ENCODE measurements around the gene CLIC5.

DNA sequence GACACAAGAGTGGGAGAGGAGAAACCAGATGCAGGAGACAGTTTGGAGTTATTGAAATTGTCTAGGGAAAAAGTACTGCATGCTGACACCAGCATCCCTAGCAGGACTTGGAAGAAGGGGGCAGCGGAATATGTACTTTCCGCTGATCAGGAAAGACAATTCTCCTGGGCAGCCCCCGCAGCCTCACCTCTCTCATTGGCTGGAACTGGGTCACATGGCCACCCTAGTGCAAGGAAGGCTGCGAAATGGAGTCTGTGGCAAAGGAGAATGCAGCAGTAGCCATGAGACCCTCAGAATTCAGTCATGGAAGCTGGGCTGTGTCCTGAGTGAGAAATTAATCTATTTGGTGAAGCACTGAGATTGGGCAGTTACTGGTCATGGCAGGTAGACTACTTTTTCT is 131.3 kb downstream of the CLIC5 start:
- TF ChIP-seq, protein P1, sequence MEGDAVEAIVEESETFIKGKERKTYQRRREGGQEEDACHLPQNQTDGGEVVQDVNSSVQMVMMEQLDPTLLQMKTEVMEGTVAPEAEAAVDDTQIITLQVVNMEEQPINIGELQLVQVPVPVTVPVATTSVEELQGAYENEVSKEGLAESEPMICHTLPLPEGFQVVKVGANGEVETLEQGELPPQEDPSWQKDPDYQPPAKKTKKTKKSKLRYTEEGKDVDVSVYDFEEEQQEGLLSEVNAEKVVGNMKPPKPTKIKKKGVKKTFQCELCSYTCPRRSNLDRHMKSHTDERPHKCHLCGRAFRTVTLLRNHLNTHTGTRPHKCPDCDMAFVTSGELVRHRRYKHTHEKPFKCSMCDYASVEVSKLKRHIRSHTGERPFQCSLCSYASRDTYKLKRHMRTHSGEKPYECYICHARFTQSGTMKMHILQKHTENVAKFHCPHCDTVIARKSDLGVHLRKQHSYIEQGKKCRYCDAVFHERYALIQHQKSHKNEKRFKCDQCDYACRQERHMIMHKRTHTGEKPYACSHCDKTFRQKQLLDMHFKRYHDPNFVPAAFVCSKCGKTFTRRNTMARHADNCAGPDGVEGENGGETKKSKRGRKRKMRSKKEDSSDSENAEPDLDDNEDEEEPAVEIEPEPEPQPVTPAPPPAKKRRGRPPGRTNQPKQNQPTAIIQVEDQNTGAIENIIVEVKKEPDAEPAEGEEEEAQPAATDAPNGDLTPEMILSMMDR (IDR thresholded peaks at IDR 0.05; ENCODE audit: poor library complexity, severe bottlenecking), result no peak
- TF ChIP-seq EP300 (conservative IDR thresholded peaks at IDR 0.05; ENCODE audit: poor library complexity, severe bottlenecking) (no peak), POLR2AphosphoS5 (IDR thresholded peaks at IDR 0.05) (no peak), EZH2 (IDR thresholded peaks at IDR 0.05; ENCODE audit: borderline replicate concordance, insufficient read depth, low read length, poor library complexity, severe bottlenecking) (no peak), RAD21 (conservative IDR thresholded peaks at IDR 0.05) (no peak), MXI1 (conservative IDR thresholded peaks at IDR 0.05; ENCODE audit: poor library complexity, severe bottlenecking) (no peak), TAF1 (IDR thresholded peaks at IDR 0.05; ENCODE audit: low read depth) (no peak)
